Activated CD8-positive, alpha-beta T cell treated with anti-CD3 and anti-CD28 coated beads for 36 hours (primary cell): Measurements from ENCODE around the gene AASS. TPM values are rescaled to one million over a fixed set of nuclear protein-coding genes. Genes with fewer than 3 reads are reported as not detected.

Source experiments
- ATAC-seq: fragments of 200-7000 bp; cut with Tn5 transposase; one replicate; pipeline ENCODE4 v1.10.0; 2021; ENCODE audit warnings: mild to moderate bottlenecking, moderate library complexity
- CTCF ChIA-PET: fragments of 350-600 bp; sonication (Branson Sonifier 250); formaldehyde crosslinking; loops from one replicate; lab custom pipeline; 2021; ENCODE audit warnings: antibody characterized with exemption; lab: Charles Lee
- POLR2A ChIA-PET: fragments of 350-600 bp; sonication (Branson Sonifier 250); formaldehyde crosslinking; loops from one replicate; lab custom pipeline; 2021; ENCODE audit warnings: antibody characterized with exemption; lab: Charles Lee
- DNase-seq: peaks from one replicate; pipeline ENCODE4 v3.0.0-alpha.2; 2020
- H3K27ac Mint-ChIP-seq: one replicate; pipeline ENCODE4 v1.8.0; 2021; ENCODE audit warnings: mild to moderate bottlenecking, mixed read lengths
- H3K27me3 Mint-ChIP-seq: one replicate; pipeline ENCODE4 v1.8.0; 2021; ENCODE audit warnings: mixed read lengths
- H3K36me3 Mint-ChIP-seq: one replicate; pipeline ENCODE4 v1.8.0; 2021; ENCODE audit warnings: low read depth, mixed read lengths
- H3K4me1 Mint-ChIP-seq: one replicate; pipeline ENCODE4 v1.8.0; 2021; ENCODE audit warnings: low read depth, mixed read lengths
- H3K4me3 Mint-ChIP-seq: one replicate; pipeline ENCODE4 v1.8.0; 2021; ENCODE audit warnings: mild to moderate bottlenecking, moderate library complexity, mixed read lengths
- H3K9me3 Mint-ChIP-seq: one replicate; pipeline ENCODE4 v1.8.0; 2021; ENCODE audit warnings: mixed read lengths
- intact Hi-C: fragments of 100-400 bp; cut with micrococcal nuclease; formaldehyde crosslinking; loops from one replicate; pipeline ENCODE4 v1.10.0; 2022
- total RNA-seq, 2 experiments: library from RNA; stranded (reverse); gene quantifications; one replicate each; pipeline ENCODE4 v1.2.3, GENCODE V29; 2021
- TF ChIP-seq, protein P1 (sequence below): fragments of 200-600 bp; IDR thresholded peaks from one replicate; pipeline ENCODE4 v1.8.0; 2022; ENCODE audit warnings: antibody characterized with exemption, mild to moderate bottlenecking

The AASS gene
- total RNA-seq, 2 experiments from 2014 or later = 0.68 to 0.76 TPM

DNA sequence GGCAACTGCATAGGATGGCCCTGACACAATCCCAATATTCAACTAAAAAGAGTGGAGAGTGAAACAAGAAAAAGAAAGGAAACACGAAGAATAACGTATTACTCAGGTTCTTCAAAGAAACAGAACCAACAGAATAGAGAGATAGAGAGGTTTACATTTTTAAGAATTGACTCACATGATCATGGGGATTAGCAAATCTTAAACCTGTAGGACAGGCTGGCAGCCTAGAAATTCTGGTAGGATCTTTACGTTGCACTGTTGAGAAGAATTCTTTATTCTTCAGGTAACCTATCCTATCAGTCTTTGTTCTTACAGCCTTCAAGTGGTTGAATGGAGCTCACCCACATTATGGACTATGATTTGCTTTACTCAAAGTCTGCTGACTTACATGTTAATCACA lies 103.9 kb downstream of the AASS start:
- ATAC-seq = no peak
- no peak overlapping the region for H3K27ac Mint-ChIP-seq
- no peaks in the 10 kb centered on the region for H3K9me3 Mint-ChIP-seq
- no peak overlapping the region for H3K4me3 Mint-ChIP-seq
- ChIA-PET POLR2A (no interaction called here), CTCF (no interaction called here)
- no peaks in the 10 kb centered on the region for H3K36me3 Mint-ChIP-seq
- no peaks in the 10 kb centered on the region for H3K4me1 Mint-ChIP-seq
- DNase-seq = no peak
- TF ChIP-seq, protein P1, sequence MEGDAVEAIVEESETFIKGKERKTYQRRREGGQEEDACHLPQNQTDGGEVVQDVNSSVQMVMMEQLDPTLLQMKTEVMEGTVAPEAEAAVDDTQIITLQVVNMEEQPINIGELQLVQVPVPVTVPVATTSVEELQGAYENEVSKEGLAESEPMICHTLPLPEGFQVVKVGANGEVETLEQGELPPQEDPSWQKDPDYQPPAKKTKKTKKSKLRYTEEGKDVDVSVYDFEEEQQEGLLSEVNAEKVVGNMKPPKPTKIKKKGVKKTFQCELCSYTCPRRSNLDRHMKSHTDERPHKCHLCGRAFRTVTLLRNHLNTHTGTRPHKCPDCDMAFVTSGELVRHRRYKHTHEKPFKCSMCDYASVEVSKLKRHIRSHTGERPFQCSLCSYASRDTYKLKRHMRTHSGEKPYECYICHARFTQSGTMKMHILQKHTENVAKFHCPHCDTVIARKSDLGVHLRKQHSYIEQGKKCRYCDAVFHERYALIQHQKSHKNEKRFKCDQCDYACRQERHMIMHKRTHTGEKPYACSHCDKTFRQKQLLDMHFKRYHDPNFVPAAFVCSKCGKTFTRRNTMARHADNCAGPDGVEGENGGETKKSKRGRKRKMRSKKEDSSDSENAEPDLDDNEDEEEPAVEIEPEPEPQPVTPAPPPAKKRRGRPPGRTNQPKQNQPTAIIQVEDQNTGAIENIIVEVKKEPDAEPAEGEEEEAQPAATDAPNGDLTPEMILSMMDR = no peak
- intact Hi-C loops = no loop called here
- no peaks in the 10 kb centered on the region for H3K27me3 Mint-ChIP-seq

DNA sequence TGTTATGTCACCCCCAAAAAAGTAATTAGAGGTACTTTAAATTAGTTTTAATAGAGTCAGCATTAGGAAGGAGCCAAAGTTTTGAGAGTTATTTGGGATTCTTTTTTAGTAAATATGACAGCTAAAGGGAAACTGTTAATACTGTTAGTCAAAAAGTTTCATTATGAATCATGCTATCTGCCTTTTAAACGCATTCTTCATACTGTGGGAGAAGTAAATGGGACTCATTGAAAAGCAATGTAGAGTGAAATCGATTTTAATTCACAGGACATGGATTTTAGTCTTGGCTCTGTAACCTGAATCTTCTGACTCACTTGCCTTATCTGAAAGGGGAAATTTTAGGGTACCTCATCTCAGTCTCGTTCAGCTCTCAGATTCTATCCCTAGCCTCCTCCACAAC lies 105.1 kb downstream of the AASS start:
- no peak overlapping the region for H3K27ac Mint-ChIP-seq
- ChIA-PET CTCF (no interaction called here), POLR2A (no interaction called here)
- no peak for ATAC-seq
- no peaks in the 10 kb centered on the region for H3K36me3 Mint-ChIP-seq
- TF ChIP-seq, protein P1 = no peak
- no peak overlapping the region for H3K4me3 Mint-ChIP-seq
- H3K27me3 Mint-ChIP-seq = no peaks in the 10 kb centered on the region
- no peaks in the 10 kb centered on the region for H3K9me3 Mint-ChIP-seq
- no peak for DNase-seq
- H3K4me1 Mint-ChIP-seq = no peaks in the 10 kb centered on the region
- intact Hi-C loops = no loop called here

DNA sequence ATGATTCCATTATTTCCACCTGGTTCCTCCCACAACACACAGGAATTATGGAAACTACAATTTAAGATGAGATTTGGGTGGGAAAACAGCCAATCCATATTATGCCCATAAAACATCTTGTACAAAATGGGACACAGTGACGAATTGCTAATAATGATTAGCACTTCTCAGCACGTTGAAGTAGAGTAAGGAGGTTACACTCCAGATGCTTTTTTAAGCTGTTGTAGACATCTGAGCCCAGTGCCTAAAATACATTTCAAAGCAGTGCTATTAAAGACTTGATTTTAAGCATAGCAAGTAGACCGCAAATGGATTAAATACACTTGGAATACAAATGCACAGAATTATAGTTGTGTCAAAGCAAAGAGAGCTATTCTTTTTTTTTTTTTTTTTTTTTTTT lies 105.9 kb downstream of the AASS start:
- Mint-ChIP-seq H3K9me3 (no peaks in the 10 kb centered on the region), H3K27me3 (no peaks in the 10 kb centered on the region), H3K27ac (no peak overlapping the region), H3K36me3 (no peaks in the 10 kb centered on the region), H3K4me3 (no peak overlapping the region), H3K4me1 (no peaks in the 10 kb centered on the region)
- DNase-seq (no peak), ATAC-seq (no peak)
- ChIA-PET POLR2A (no interaction called here), CTCF (no interaction called here)
- TF ChIP-seq, protein P1 = no peak
- intact Hi-C loops = no loop called here

DNA sequence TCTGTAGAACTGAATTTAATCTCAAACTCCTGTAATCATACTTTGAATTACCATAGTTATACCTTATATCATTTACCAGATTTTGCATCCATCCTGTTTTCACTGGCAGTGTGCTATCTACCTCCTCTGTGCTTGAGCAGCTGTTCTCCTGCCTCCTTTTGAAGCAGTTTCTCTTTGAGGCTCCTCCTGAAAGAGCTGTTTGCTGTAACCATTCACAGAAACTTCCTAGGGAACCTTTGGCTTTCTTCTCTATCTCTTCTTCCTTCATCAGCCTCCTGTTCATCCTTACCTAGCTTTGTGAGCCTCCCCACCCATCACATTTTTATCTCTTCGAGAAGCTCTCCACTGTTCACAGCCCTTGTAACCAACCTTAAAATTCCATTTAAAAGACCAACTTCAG lies 108.2 kb downstream of the AASS start:
- intact Hi-C loops = no loop called here
- ATAC-seq = no peak
- POLR2A ChIA-PET = no interaction called here

DNA sequence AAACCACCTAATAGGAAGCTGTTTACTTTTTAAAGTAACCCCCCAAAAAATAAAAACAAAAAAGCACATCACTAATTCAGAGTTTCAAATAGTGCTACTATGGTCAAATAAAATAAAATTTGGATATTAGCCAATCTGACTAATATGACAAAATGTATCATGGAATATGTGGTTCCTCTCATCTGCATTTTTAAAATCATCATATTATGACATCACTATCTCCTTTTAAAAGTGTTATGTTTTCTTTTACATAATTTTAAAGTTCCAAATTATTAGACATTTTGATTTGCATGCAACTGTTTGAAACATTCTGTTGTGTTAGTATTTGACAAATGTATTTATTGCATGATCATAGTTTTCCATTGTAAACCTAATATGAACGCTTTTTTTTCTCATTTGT lies 110.4 kb downstream of the AASS start:
- CTCF ChIA-PET = no interaction called here
- no peaks in the 10 kb centered on the region for H3K36me3 Mint-ChIP-seq
- ATAC-seq (no peak), DNase-seq (no peak)
- no peaks in the 10 kb centered on the region for H3K27me3 Mint-ChIP-seq
- POLR2A ChIA-PET = no interaction called here
- intact Hi-C loops = no loop called here
- H3K27ac Mint-ChIP-seq = no peak overlapping the region
- no peaks in the 10 kb centered on the region for H3K4me1 Mint-ChIP-seq
- H3K4me3 Mint-ChIP-seq = no peak overlapping the region
- TF ChIP-seq, protein P1 = no peak
- H3K9me3 Mint-ChIP-seq = no peaks in the 10 kb centered on the region

More for the DNA sequence above, 108.2 kb downstream of the AASS start:
- no peak for DNase-seq
- H3K27me3 Mint-ChIP-seq = no peaks in the 10 kb centered on the region
- CTCF ChIA-PET = no interaction called here
- no peak overlapping the region for H3K27ac Mint-ChIP-seq
- TF ChIP-seq, protein P1 = no peak
- no peaks in the 10 kb centered on the region for H3K9me3 Mint-ChIP-seq
- no peaks in the 10 kb centered on the region for H3K4me1 Mint-ChIP-seq
- H3K4me3 Mint-ChIP-seq = no peak overlapping the region
- H3K36me3 Mint-ChIP-seq = no peaks in the 10 kb centered on the region
